Activated T-cell treated with anti-CD3 and anti-CD28 coated beads for 4 hours (primary cell): ENCODE data around the gene NBL1.

Experiments used
- DNase-seq: peaks from one replicate; pipeline ENCODE4 v3.0.0-alpha.2; 2020

NBL1 gene

DNA sequence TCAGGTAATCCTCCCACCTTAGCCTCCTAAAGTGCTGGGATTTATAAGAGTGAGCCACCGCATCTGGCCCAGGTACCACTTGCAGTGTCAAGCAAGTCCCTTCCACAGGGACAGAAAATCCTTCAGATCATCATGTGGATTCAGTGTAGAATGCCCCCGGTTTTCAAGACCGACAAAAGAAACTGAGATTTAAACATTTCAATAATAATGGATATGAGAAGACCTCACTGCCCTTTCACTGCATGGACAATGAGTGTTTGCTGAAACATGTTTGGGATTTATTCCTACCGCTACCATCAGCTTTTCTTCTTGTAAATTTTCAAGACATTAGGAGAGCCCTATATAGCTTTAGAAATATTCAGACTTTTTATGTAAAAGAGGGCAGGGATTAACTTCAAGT, 62.0 kb downstream of the NBL1 start:
- DNase-seq, result no peak
